ENCODE results near the gene COL15A1.
"Not testable (repeated sequence)": the region's sequence is repeated elsewhere in the genome, so short reads cannot be mapped to it uniquely, and the experiment has no call there.

COL15A1 gene

GRCh38 chr9:98943682-98944056 lies at the start of gene COL15A1:
TSS of gene COL15A1 (plus strand) at chr9:98943907. CDS start at chr9:98944062, 155 bp downstream.
- DNase-seq (ENCODE audit: low read depth), result no peak

- no peak for DNase-seq (ENCODE audit: low read depth)
Observed at GRCh38 chr9:98894171-98894570, 49.5 kb upstream of the COL15A1 start.

GRCh38 chr9:98894761-98895160 lies 48.9 kb upstream of the COL15A1 start:
- no peak for DNase-seq (ENCODE audit: low read depth)

GRCh38 chr9:98896632-98897031 lies 47.1 kb upstream of the COL15A1 start:
- DNase-seq (ENCODE audit: low read depth), result no peak

GRCh38 chr9:98897745-98898144 lies 46.0 kb upstream of the COL15A1 start:
- no peak for DNase-seq (ENCODE audit: low read depth)

- peak; percentile 76 for DNase-seq (ENCODE audit: low read depth)
Observed at GRCh38 chr9:98899408-98900056, 44.2 kb upstream of the COL15A1 start.

- DNase-seq (ENCODE audit: low read depth), result no peak
Observed at GRCh38 chr9:98900244-98900643, 43.5 kb upstream of the COL15A1 start.

GRCh38 chr9:98900725-98901124 lies 43.0 kb upstream of the COL15A1 start:
- DNase-seq (ENCODE audit: low read depth), result no peak

- not testable (repeated sequence) for DNase-seq (ENCODE audit: low read depth)
Observed at GRCh38 chr9:98901843-98902242, 41.9 kb upstream of the COL15A1 start.

GRCh38 chr9:98902516-98902915 lies 41.2 kb upstream of the COL15A1 start:
- DNase-seq (ENCODE audit: low read depth), result no peak

GRCh38 chr9:98902925-98903324 lies 40.8 kb upstream of the COL15A1 start:
- DNase-seq (ENCODE audit: low read depth), result no peak

GRCh38 chr9:98903961-98904411 lies 39.7 kb upstream of the COL15A1 start:
- DNase-seq (ENCODE audit: low read depth), result no peak

- DNase-seq (ENCODE audit: low read depth), result no peak
Observed at GRCh38 chr9:98905015-98905414, 38.7 kb upstream of the COL15A1 start.

GRCh38 chr9:98906273-98907040 lies 37.2 kb upstream of the COL15A1 start:
- no peak for DNase-seq (ENCODE audit: low read depth)

GRCh38 chr9:98907055-98907454 lies 36.7 kb upstream of the COL15A1 start:
- no peak for DNase-seq (ENCODE audit: low read depth)

GRCh38 chr9:98908897-98909634 lies 34.6 kb upstream of the COL15A1 start:
- DNase-seq (ENCODE audit: low read depth), result no peak

- no peak for DNase-seq (ENCODE audit: low read depth)
Observed at GRCh38 chr9:98909935-98910334, 33.8 kb upstream of the COL15A1 start.

- no peak for DNase-seq (ENCODE audit: low read depth)
Observed at GRCh38 chr9:98911042-98911441, 32.7 kb upstream of the COL15A1 start.

- DNase-seq (ENCODE audit: low read depth), result not testable (repeated sequence)
Observed at GRCh38 chr9:98911738-98912137, 32.0 kb upstream of the COL15A1 start.

GRCh38 chr9:98912450-98912849 lies 31.3 kb upstream of the COL15A1 start:
- no peak for DNase-seq (ENCODE audit: low read depth)

GRCh38 chr9:98913044-98913443 lies 30.7 kb upstream of the COL15A1 start:
- no peak for DNase-seq (ENCODE audit: low read depth)

GRCh38 chr9:98913705-98914104 lies 30.0 kb upstream of the COL15A1 start:
- DNase-seq (ENCODE audit: low read depth), result no peak

- DNase-seq (ENCODE audit: low read depth), result no peak
Observed at GRCh38 chr9:98915599-98915998, 28.1 kb upstream of the COL15A1 start.

All from non-pigmented ciliary epithelial cell (primary cell).